NCI-H2081 (cell line): ENCODE results near the gene TNK2.

Experiments used
- DNase-seq, 2 experiments: peaks; one replicate each; lab custom pipeline; 2025; lab: John Stamatoyannopoulos, UW

Gene TNK2

DNA sequence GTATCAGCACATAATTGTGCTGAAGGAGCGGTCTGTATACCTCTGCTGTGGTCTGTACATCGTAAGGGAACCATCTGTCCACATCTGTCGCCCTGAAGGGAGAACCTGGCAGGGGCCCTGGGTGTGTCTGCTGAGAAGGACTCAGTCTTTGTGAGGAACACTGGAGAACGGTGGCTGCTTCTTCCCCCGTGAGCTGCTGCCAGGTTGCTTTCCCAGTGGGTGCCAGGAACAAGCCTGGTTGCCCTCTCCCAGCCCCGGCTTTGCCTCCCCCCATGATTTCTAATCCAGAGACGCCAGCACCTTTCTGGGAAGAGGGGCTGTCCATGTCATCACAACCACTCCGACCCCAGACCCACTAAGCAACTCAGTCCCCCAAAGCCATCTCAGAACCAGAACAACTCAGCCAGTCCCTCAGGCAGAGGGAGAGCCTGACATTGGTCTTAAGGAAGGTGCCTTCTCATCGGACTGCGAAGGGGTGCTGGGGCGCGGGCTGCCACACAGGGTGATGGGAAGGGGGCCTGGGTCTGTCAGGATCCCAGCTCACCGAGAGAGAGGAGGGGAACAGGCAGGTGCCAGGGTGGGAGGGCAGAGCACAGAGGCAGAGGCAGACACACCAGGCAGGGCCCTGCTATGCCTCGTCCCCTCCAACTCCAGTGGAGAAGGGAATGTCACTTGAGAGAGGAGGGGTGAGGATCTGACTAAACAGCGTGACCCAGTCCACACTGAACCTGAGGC lies 8.5 kb downstream of the TNK2 start:
- DNase-seq, result no peak

DNA sequence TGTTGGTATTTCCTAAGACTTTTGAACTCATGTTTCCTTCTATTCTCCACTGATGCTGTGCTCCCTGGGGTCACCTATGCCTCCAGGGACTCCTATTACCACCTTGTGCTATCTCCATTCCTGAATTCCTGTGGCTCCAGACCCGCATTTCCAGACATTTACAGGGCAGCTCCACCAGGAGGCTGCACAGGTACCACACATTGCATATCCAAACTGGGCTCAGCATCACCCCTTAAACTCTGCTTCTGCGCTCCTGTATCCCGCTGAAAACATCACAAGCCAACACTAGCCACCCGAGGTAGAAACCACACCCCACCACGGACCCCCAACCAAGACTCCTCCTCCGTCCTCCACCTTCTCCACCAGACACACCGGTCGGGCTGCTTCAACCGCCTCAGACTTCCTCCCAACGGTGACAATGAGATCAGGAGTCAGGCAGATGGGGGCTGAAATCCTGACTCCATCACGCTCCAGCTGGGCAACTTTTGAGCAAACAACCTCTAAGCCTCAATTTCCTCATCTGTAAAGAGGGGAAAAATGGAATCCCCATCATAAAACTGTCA lies 10.4 kb downstream of the TNK2 start:
- no peak for DNase-seq

DNA sequence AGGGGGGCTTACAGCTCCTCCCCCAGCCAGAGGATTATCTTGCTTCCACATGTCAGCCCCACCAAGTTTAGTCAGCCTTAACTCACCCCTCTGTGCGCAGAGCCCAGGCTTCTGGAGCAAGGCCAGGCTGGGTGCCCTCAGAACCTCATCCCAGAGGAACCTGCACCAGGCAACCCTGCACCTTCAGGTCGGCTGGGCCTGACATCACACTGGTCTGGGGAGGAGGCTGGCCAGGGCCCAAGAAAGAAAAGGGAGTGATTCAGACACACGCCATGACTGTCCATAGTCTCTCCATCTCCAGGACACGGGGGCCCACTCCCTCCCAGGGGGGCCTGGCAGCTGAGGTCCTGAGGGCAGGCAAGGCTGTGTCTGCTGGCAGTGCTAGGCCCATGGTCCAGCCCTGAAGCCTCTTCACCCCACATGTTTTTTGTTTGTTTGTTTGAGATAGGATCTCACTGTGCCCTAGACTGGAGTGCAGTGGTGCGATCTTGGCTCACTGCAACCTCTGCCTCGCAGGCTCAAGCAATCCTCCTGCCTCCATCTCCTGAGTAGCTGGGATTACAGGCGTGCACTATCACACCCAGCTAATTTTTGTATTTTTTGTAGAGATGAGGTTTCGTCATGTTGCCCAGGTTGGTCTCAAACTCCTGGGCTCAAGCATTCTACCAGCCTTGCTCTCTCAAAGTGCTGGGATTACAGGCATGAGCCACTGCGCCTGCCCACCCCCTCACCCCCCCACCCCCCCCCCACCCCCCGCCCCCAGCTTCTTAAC lies 11.1 kb downstream of the TNK2 start:
- DNase-seq, result no peak

DNA sequence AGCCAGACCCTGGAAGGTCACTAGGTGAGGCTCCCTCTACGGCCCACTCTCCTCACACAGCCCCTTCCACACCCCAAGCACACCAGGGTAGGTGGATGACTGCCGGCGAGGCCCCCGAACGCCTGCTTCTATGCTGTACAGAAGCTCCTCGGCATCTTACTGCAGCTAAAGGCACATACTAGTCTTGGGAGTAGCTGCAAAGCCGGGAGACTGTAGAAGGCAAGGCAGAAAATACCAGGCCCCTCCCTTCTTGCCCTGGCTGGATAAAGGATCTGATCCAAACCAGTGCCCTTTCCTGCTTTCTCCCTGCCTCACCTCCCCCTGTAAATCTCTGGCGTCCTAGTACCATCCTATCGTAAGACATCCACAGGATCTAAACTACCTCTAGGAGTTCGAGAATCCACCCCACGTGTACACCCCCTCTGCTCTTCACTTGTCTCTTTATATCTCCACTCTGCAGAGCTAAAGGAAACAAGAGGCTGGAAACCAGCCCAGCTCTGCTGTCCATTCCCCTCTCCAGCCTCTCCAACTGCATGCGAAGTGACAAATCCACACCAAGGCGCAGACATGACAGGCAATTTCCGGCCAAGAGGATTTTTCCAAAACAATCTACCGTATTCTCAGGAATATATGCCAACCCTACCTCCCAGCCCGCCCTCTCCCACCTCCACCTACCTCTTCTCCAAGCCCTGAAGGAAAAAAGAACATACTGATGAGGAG lies 11.8 kb downstream of the TNK2 start:
- no peak for DNase-seq

DNA sequence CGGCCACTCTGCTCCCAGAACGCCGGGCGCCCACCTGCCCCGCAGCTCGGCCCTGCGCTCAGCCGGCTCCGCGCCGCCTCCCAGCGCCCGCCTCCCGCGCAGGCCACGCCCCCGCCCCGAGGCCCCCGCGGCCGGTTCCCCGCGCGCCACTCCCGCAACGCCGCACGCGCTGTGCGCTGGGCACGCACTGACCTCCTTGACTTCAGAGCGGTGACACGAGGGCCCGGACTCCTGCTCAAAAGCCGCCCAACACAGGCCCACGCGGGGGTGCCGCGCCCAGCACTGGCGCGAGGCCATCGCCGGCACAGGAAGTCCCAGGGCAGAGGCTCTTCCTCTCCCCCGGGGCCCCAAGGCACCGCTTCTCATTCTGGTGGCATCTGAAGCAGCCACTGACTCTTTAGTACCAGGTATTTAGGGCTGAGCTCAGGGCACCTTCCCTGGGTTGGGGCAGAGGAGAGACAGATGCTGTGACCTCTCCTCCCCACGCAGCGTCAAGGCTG lies 12.4 kb downstream of the TNK2 start:
- peak; percentile 48 to 61 for DNase-seq

DNA sequence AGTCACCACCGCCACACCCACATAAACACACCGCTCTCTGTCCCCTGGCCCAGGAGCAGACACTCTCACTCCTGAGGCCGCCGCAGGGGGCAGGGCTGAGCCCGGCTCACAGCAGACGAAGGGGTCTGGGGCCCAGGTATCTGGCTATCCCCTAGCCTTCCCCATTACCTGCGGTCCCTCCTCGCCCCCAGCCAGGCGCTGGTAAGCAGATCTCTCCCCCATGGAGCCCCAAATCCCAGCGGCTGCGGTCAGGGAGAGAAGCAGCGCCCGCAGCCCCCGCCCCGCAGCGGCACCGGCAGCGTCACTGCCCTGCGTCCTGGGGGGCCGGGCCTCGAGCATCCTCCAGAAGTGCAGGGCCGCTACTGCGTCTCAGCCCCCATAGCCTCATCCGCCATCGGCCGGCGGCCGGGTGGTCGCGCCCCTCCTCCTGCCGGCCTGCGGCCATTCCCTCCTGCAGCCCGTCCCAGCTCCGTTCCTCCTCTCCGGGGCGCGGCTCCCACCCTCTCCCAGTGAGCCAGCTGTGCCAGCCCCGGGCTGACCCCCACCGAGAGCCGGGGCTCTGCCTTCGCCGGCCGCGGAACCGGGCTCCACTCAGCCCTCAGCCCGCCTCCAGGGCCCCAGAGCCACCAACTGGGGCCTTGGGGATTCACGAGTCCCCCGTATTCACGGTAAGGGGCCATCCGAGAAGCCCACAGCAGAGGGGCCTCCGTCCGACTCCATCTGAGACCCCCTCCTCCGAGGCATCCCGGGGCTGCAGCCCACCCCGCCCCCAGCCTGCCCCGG lies 13.1 kb downstream of the TNK2 start:
- peak; percentile 57 to 75 for DNase-seq

DNA sequence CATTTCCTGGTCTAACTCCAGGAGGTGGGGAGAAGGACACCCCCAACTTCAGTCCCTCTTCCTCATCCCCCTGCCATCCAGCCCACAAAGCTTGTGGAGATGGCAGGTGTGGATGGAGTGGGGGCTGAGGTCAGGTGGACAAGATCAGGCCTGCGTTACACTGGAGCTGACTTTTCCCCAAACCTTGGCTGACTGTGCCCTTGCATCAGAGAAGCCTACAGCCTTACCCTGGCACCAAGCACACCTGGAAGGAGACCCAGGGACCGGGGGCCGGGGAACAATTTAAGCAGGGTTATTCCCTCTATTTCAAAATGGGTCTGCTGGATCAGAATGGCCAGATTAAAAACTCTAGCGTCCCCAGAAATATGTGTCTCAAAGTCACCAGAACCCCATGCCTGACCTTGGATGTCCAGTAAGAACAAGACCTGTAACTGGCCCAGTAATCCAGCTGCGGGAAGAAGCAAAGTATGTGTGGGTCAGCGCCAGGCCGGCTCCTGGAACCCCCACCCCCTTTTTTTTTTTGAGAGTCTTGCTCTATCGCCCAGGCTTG lies 14.4 kb downstream of the TNK2 start:
- DNase-seq, result no peak

DNA sequence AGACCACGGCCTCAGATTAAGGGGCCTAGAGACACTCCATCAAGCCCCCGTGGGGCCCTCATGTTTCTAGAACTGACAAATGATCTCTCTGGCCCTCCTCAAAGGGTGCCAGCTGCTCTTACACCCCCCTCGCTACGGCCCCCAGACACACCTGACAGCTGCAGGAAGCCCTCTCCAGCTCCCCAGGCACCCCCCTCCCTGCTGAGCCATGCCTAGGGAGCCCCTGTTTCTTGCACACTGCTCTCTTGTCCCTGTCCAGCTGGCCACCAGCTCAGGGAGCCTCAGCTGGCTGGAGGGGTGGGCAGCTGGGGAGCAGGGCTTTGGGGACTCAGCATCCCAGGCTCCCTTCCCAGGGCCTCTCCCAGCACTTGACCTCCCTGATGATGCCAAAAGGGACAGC lies 14.8 kb downstream of the TNK2 start:
- DNase-seq, result peak; percentile 64 to 86

DNA sequence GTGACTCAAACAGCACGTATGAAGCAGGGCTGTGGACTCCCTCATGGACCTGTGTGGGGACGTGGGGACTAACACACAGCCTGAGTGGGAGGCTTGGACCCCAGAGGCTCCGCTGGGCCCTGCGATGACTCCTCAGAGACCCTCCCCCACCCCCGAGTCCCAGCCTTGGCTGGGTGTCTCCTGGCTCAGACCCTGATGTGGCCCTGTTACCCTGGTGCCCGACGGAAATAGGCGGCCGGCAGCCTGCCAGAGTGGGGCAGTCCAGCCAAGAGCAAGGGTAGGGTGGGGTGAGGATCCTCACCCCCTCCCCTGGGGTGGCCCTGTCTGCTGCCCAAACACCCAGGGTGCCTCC lies 15.3 kb downstream of the TNK2 start:
- peak; percentile 69 to 86 for DNase-seq

DNA sequence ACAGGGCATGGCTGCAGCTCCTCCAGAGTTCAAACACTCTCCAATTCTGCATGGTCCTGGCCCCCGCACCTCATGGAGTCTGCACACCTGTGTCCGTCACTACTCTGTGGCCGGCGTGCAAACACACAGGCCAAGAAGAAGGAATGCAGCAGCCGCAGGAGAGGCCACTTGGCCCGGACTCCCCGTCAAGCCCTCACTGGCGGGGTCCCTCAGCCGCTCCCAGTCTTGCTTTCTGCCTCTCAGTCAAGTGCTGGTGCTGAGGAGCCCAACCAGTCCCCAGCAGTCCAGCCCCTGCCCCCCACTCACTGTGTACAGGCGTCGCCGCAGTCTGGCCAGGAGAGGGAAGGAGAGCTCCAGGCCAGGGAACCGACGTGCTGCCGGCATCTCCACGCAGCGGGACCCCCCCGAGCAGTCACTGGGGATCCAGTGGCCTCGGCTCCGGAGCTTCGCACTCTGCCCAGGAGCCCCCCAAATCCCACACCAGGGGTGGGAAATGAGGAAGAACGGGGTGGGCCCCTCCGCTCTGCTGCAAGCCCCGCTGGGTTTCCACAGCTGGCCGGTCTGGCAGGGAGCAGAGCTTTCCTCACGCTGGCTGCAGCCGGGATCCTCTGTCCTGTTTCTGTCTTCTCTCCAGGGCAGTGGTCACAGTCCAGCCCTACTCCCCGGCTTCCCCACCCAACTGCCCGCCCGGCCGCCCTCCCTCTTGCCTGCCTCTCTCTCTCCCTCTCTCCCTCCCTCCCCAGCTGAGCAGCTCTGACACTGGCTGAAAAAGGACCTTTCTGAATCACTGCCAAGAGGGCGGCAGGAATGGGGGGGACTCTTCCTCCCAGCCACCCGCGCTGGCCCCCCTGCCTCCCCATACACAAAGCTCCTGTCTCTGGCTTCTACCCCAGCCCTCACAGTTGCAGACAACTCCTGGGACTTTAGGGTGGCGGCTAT lies 16.0 kb downstream of the TNK2 start:
- DNase-seq, result peak; percentile 86 to 89

DNA sequence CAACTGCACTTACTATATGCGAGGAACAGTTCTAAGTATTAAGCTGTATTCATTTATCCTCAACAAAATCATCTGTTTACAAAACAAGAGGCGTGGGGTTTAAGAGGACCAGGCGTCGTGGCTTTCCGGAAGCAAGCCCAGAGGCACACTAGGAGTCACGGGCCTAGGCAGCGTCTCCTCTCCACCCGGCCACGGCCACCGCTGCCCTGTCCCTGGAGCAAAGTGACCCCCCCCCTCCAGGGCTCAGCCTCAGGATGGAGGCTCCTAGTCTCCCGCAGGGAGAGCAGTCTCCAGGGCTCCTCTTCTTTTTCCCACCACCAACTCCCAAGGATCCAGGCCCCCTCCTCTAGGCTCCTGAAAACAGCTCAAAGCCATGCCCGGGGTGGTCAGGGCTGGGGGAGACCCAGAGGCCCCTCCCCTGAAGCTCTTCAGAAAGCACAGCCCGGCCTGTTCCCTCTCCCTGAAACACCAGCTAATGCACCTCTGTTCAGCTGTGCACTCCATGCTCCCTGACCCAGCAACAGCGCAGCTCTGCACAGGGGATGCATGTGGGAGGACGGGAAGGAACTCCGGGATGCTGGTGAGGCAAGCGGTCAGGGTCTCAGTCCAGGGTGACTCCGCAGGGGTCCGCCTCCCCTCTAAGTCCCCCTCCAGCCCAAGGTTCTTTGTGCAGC lies 16.8 kb downstream of the TNK2 start:
- no peak for DNase-seq

DNA sequence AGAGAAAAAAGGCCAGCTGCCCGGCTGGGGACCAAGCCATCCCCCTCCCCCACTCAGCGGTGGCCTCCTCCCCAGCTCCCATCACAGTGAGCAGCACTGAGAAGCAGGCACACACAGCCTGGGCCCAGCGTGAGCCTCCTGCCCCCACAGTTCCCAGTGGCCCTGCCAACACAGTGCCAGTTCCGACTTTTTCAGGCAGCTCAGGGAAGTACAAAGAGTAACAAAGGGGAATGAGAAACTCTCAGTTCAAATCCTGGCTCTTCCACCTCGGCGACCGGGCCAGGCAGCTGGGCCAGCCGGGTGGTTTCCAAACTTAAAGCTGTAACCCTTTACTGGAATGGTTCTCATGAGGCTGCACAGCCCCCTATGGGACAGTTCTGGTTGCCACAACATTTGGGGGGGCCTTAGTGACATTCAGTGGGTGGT lies 18.5 kb downstream of the TNK2 start:
- DNase-seq, result no peak

DNA sequence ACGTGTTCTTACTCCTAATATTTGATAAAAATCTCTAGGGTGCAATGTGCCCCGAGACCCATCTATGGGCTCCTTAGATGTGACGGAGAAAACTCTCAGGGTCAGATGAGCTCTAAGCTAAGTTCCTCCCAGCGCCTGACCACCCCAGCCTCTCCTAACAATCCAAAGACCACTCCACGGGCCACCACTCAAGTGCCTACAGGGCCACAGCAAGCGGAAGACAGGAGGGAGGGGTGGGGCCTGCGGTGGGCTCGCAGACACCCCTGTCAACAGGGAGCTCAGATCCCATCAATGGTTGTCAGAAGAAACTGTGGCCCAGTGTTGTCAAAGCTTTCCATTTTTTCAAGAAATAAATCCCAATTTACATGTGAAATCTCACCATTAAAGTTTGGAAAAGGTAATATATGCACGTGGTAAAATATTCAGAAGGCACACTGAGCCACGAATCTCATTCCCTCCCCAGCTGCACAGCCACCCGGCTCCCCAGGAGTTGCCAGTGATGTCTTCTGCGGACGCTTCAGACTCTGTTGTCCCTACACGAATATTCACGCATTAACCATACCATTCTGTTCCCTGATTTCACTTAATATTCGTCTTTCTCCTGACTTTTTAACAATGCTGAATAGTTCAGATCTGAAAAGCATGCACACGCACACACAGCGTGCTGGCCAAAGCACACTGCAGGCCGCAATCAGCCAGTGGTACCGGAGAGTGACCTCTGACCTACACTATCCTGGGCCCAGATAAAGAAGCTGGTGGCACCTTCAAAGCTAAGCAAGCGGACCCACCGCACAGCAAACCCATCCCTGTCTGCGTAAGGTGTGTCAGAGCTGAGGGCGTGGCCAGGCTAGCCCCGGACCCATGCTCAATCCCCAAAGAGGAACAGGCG lies 19.1 kb downstream of the TNK2 start:
- no peak for DNase-seq

DNA sequence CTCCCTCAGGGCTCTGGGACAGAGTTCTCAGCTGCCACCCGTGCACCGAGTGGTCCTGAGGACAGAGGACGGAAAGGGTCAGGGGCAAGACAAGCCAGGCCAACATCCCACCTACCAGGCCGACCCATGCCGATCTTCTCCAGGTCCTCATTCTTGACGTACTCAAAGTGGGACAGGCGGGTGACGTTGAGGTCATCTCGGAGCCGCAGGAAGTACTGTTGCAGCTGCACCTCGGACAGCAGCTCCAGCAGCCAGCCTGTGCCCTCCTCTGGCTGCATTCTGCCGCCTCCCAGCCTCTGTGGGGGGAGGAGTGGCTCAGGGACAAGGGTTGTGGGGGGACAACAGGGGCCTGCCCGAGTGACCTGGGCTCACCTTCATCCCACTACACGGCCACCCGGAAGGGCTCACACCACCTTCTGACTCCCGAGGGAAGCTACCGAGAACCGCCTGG lies 20.0 kb downstream of the TNK2 start:
- DNase-seq, result no peak

DNA sequence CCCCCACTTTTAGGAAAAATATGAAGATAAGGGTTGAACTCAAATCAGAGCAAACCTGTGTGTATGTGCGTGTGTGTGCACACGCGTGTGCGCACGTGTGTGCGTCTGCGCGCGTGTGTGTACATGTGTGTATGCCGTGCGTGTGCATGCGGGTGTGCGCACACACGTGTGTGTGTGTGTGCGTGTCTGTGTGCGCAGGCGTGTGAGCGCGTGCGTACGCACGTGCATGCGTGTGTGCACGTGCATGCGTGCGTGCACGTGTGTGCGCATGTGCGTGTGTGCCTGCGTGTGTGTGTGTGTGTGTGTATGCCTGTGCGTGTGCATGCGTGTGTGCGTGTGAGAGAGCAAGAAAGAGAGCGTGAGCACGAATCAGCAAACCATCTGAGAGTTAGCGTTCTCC lies 20.7 kb downstream of the TNK2 start:
- DNase-seq, result no peak

DNA sequence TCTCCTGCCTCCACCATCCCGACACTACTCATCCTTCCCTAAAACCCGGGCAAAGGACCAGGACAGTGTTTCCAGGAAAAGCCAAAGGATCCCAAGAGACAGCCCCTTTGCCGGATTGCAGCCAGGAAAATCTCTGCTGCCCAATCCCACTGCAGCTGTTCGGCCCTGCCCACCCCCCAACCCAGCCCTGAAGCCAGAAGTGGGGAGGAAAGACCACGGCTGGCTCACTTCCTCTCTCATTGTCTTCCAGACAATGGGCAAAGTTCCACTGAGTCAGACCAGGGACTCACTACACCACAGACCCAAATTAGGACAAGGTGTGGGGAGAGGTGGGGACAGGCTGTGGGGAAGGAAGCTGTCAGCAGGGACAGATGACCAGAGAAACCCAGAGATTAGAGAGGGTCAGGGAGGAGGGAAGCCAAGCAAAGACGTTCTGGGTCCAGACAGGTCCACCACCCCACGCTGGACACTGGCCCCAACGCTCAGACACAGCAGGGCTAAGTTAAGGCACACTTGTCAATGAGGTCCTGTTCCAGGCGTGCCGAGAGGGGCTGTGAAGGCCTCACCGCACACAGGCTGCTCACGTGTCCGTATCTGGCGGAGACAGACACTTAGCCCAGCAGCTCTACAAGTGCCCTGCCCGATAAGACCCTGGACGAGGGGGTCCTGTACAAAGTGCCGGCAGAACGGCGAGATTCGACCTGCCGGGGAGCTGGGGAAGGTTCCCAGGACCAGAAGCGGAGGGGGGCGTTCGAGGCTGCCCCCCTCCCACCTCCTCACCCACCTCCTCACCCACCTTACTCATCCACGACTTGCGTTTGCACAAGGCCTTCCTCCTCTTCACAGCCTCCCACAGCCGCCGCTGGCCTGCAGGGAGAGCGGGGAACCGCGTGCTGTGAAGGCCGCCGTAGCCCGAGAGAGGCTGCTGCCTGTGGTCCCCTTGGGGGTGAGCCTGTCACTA lies 21.9 kb downstream of the TNK2 start:
- no peak for DNase-seq
